ENCODE results near the gene CACNA1G. TPM values are rescaled to one million over a fixed set of nuclear protein-coding genes. Genes with fewer than 3 reads are reported as not detected.

CACNA1G gene
- total RNA-seq, 1 donor from 2014 or later = 0.11 TPM

DNA sequence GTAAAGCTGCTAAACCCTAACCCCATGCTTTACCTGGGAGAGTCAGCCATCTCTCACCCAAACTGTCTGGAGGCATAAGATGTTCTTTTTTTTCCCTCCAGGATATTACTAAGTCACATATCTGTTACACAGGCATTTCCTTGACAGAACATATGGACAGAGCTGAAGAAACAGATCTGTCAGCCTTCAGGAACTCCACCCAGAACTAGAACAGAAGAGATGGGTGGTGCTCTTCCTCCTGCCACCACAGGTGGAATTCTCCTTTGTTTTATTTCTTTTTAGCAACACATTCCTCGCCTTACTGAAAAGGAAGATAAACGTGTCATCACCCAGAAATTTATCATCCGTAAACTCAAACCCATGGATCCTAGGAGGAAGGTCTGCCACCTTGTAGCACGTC is 43.5 kb upstream of the CACNA1G start:
- no peaks in the 10 kb centered on the region for H3K27me3 Mint-ChIP-seq (ENCODE audit: unreplicated experiment)
- peak overlapping the region; percentile 14 for H3K27ac Mint-ChIP-seq (ENCODE audit: unreplicated experiment)
- peaks cover 42% of the 10 kb centered on the region for H3K4me1 Mint-ChIP-seq (ENCODE audit: unreplicated experiment)
- no peaks in the 10 kb centered on the region for H3K36me3 Mint-ChIP-seq (ENCODE audit: unreplicated experiment)
- no peak overlapping the region for H3K4me3 Mint-ChIP-seq (ENCODE audit: unreplicated experiment)
- DNase-seq (ENCODE audit: extremely low spot score, unreplicated experiment) = no peak
- no peaks in the 10 kb centered on the region for H3K9me3 Mint-ChIP-seq (ENCODE audit: unreplicated experiment)
- TF ChIP-seq, protein P1, sequence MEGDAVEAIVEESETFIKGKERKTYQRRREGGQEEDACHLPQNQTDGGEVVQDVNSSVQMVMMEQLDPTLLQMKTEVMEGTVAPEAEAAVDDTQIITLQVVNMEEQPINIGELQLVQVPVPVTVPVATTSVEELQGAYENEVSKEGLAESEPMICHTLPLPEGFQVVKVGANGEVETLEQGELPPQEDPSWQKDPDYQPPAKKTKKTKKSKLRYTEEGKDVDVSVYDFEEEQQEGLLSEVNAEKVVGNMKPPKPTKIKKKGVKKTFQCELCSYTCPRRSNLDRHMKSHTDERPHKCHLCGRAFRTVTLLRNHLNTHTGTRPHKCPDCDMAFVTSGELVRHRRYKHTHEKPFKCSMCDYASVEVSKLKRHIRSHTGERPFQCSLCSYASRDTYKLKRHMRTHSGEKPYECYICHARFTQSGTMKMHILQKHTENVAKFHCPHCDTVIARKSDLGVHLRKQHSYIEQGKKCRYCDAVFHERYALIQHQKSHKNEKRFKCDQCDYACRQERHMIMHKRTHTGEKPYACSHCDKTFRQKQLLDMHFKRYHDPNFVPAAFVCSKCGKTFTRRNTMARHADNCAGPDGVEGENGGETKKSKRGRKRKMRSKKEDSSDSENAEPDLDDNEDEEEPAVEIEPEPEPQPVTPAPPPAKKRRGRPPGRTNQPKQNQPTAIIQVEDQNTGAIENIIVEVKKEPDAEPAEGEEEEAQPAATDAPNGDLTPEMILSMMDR (IDR thresholded peaks at IDR 0.05) = no peak

DNA sequence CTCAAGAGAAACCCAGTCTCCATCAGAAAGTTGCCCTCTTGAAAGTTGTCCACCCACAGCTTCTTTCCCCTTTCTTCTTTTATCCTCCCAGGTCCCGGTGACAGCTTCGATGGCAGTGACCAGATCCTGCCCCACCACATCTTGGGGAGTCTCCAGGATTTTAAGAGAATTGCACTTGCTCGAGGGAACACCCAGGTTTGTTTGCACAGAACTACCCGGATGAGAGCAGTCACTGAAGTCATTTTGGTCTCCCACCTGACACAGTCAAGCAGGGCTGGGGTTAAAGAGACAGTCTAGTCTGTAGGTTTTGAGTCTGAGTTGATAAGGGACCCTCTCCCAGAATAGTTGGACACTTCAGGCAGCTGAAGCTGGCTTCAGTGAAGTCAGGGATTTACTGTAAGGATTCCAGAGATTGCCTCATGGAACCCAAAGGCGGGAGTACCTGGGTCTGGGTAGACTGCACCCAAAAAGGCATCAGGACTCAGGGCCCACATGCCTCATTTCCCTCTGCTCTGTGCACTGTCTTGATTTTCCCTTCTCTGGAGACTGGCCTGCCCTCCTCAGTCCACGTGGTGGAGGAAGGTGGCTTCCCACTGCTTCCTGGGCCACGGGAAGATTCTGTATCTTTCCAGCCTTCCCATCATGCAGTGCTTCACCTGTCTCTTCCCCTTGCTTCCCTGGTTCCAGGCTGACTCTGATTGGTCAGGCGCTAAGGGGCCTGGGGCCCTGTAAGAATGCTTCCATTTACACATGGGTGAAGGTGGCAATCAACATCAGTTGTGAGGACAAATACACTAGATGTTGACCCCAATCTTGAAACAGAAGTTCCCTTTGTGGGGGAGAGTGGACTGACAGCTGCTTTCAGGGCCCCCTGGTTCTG is 42.8 kb upstream of the CACNA1G start:
- H3K4me3 Mint-ChIP-seq (ENCODE audit: unreplicated experiment) = no peak overlapping the region
- H3K27me3 Mint-ChIP-seq (ENCODE audit: unreplicated experiment) = no peaks in the 10 kb centered on the region
- peaks cover 42% of the 10 kb centered on the region for H3K4me1 Mint-ChIP-seq (ENCODE audit: unreplicated experiment)
- H3K27ac Mint-ChIP-seq (ENCODE audit: unreplicated experiment) = no peak overlapping the region
- H3K36me3 Mint-ChIP-seq (ENCODE audit: unreplicated experiment) = no peaks in the 10 kb centered on the region
- TF ChIP-seq, protein P1 (IDR thresholded peaks at IDR 0.05) = no peak
- no peak for DNase-seq (ENCODE audit: extremely low spot score, unreplicated experiment)
- no peaks in the 10 kb centered on the region for H3K9me3 Mint-ChIP-seq (ENCODE audit: unreplicated experiment)

DNA sequence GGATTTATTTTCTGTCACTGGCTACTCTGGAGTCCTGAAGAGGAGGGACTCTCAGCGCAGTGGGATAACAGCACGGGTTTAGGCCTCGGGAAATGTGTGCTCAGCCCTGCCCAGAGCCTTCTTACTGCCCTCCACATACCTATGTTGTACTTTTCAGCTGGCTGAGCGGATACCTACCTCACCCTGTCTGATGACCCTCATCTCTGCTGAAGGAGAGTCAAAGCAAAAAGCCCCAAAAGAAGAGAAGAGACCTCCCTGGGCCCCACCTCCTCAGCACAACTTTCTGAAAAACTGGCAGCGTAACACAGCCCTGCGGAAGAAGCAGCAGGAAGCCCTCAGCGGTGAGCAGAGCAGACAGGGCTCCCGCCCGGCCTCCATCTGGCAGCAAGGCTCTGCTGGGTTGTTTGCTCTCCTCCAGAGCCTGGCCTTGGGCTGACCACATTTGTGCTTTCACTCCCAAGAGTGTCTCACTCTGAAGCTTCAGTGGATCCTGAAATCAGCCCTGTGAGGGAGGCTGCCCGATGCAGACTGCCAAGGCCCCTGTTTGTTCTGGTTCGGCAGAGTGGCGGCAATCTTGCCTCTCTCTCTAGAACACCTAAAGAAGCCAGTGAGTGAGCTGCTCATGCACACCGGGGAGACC is 42.0 kb upstream of the CACNA1G start:
- Mint-ChIP-seq H3K9me3 (ENCODE audit: unreplicated experiment) (no peaks in the 10 kb centered on the region), H3K36me3 (ENCODE audit: unreplicated experiment) (no peaks in the 10 kb centered on the region), H3K4me3 (ENCODE audit: unreplicated experiment) (no peak overlapping the region), H3K27me3 (ENCODE audit: unreplicated experiment) (no peaks in the 10 kb centered on the region), H3K27ac (ENCODE audit: unreplicated experiment) (peak overlapping the region; percentile 78), H3K4me1 (ENCODE audit: unreplicated experiment) (peaks cover 40% of the 10 kb centered on the region)
- no peak for DNase-seq (ENCODE audit: extremely low spot score, unreplicated experiment)
- TF ChIP-seq, protein P1 (IDR thresholded peaks at IDR 0.05) = no peak

DNA sequence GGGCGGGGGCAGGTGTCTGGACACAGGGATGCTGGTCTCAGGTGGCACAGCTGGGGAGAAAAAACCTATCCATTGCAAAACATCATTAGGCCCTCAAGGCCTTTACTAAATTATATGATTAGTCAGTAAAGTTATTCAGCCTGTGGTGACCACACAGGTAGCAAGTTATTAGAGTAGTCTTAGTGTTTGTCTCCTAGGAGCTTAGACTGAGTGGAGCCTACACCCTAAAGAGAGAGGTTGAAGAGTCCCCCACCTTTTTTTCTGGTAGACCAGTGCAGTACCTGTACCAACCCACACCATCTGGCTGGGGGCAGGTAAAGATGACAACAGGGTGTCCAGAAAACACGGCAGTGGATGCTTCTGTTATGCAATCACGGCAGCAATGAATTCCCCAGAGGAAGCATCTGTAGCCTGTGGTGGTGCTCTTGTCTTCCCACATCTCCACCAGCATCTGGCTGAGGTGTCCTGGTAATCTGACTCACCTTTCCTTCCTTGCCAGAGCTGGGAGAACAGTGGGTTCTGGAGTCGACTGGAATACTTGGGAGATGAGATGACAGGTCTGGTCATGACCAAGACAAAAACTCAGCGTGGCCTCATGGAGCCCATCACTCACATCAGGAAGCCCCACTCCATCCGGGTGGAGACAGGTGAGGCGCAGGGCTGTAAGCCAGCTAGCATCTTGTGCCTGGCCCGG is 41.2 kb upstream of the CACNA1G start:
- TF ChIP-seq, protein P1 (IDR thresholded peaks at IDR 0.05) = no peak
- Mint-ChIP-seq H3K27ac (ENCODE audit: unreplicated experiment) (no peak overlapping the region), H3K36me3 (ENCODE audit: unreplicated experiment) (no peaks in the 10 kb centered on the region), H3K4me3 (ENCODE audit: unreplicated experiment) (no peak overlapping the region), H3K4me1 (ENCODE audit: unreplicated experiment) (peaks cover 35% of the 10 kb centered on the region), H3K9me3 (ENCODE audit: unreplicated experiment) (no peaks in the 10 kb centered on the region), H3K27me3 (ENCODE audit: unreplicated experiment) (no peaks in the 10 kb centered on the region)
- no peak for DNase-seq (ENCODE audit: extremely low spot score, unreplicated experiment)

DNA sequence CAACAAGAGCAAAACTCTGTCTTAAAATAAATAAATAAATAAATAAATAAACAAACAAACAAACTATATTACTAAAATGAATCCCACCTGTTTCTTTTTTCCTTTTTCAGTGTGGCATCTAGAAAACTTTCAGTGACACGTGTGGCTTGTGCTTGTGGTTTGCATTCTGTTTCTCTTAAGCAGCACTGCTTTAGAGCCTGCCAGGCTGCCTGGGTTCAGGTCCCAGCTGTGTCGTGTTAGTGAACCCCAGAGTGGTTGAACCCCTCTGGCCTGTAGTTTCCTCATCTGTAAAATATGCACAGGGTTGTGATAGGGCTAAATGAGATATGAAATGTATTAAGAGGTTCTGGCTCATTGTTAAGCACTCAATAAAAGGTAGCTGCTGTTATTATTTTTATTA is 40.0 kb upstream of the CACNA1G start:
- DNase-seq (ENCODE audit: extremely low spot score, unreplicated experiment) = no peak
- H3K27ac Mint-ChIP-seq (ENCODE audit: unreplicated experiment) = no peak overlapping the region
- TF ChIP-seq, protein P1 (IDR thresholded peaks at IDR 0.05) = no peak
- H3K9me3 Mint-ChIP-seq (ENCODE audit: unreplicated experiment) = no peaks in the 10 kb centered on the region
- H3K36me3 Mint-ChIP-seq (ENCODE audit: unreplicated experiment) = no peaks in the 10 kb centered on the region
- H3K27me3 Mint-ChIP-seq (ENCODE audit: unreplicated experiment) = no peaks in the 10 kb centered on the region
- H3K4me3 Mint-ChIP-seq (ENCODE audit: unreplicated experiment) = no peak overlapping the region
- peaks cover 23% of the 10 kb centered on the region for H3K4me1 Mint-ChIP-seq (ENCODE audit: unreplicated experiment)

Measured in osteocyte (in vitro differentiated cells).